Suprapubic skin (tissue), 4 donors: ENCODE data around the gene COX8A.

ENCODE experiments used
- EP300 ChIP-seq: sonication (generic); formaldehyde crosslinking; IDR thresholded peaks from one replicate; pipeline ENCODE4 v1.6.1; 2017; ENCODE audit warnings: antibody characterized with exemption
- POLR2AphosphoS5 ChIP-seq, 3 donors: sonication (generic); formaldehyde crosslinking; IDR thresholded peaks; one replicate each; pipeline ENCODE4 v1.6.1; 2017; ENCODE audit warnings: antibody characterized with exemption in 3 of 3
- TF ChIP-seq, protein P1 (sequence below), 2 donors: fragments of 200-600 bp in 1 of 2; fragments of 450-650 bp in 1 of 2; sonication (generic) in 1 of 2; IDR thresholded peaks; one replicate each; pipeline ENCODE4 v1.5.1; 2016 to 2019; ENCODE audit warnings: antibody characterized with exemption in 2 of 2, mild to moderate bottlenecking in 1 of 2, moderate library complexity in 1 of 2

DNA sequence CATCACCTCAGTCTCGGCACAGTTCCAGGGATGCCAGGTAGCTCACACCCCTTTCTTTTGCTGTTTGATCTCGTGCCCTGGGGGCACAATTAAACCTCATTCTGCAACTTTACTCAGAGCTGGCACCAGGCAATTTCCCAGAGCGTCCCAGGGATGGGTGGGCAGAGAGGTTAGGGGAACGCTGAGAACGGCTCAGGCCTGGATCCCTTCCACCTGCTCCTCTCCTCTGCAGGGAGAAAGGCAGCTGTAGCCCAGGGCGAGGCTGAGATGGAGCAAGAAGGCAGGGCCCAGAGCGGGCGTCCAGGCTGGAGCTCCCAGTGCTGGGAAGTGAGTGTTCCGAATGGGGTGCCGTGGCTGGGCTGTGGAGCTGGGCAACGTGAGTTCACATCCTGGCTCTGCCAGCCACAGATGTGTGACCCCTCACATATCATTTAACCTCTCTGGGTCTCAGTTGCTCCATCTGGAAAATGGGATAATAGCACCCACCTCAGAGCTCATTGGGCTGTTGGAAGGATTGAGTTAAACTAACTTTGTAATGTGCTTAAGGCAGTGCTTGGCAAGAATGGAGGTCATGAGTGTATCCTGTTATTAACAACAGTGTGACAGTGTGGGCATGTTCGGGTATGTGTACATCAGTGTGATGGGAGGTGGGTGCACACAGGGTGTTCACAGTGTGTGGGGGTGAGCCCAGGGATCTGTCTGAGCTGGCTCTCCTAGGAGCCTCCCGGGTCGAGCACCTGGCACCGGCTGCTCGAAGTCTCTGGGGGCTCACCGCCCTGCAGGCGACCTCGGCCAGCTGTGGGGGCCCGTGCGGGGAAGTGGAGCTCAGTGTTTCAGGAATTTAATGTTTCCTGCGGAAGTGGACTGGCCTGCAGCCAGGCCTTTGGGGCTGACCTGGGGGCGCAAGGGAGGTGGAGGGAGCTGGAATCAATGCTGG, 27.3 kb downstream of the COX8A start:
- TF ChIP-seq, protein P1, sequence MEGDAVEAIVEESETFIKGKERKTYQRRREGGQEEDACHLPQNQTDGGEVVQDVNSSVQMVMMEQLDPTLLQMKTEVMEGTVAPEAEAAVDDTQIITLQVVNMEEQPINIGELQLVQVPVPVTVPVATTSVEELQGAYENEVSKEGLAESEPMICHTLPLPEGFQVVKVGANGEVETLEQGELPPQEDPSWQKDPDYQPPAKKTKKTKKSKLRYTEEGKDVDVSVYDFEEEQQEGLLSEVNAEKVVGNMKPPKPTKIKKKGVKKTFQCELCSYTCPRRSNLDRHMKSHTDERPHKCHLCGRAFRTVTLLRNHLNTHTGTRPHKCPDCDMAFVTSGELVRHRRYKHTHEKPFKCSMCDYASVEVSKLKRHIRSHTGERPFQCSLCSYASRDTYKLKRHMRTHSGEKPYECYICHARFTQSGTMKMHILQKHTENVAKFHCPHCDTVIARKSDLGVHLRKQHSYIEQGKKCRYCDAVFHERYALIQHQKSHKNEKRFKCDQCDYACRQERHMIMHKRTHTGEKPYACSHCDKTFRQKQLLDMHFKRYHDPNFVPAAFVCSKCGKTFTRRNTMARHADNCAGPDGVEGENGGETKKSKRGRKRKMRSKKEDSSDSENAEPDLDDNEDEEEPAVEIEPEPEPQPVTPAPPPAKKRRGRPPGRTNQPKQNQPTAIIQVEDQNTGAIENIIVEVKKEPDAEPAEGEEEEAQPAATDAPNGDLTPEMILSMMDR (IDR thresholded peaks at IDR 0.05), result no peak
- TF ChIP-seq EP300, result no peak
- no peak for TF ChIP-seq POLR2AphosphoS5 (IDR thresholded peaks at IDR 0.05)
